Stimulated activated CD8-positive, alpha-beta memory T cell treated with anti-CD3 and anti-CD28 coated beads, Interleukin-7, amount 100 ng/mL, for 24 hours (primary cell): ENCODE data around the gene RASGEF1C.

Experiments
- DNase-seq: peaks from one replicate; pipeline ENCODE4 v3.0.0-alpha.2; 2020; ENCODE audit warnings: low read depth

Gene RASGEF1C

GRCh38 chr5:180209137-180209581 lies at the start of gene RASGEF1C:
Gene RASGEF1C (minus strand): TSS chr5:180209211. CDS start chr5:180138052, 71,159 bp downstream.
- DNase-seq = peak; percentile 40

- no peak for DNase-seq
Measured at GRCh38 chr5:180253036-180253824, 44.2 kb upstream of the RASGEF1C start.

GRCh38 chr5:180251887-180252286 lies 42.9 kb upstream of the RASGEF1C start:
- no peak for DNase-seq

GRCh38 chr5:180251141-180251540 lies 42.1 kb upstream of the RASGEF1C start:
- no peak for DNase-seq

GRCh38 chr5:180250329-180250728 lies 41.3 kb upstream of the RASGEF1C start:
- DNase-seq = no peak

- DNase-seq = no peak
Measured at GRCh38 chr5:180241600-180241999, 32.6 kb upstream of the RASGEF1C start.

GRCh38 chr5:180238631-180239030 lies 29.6 kb upstream of the RASGEF1C start:
- DNase-seq = no peak

GRCh38 chr5:180235846-180236245 lies 26.8 kb upstream of the RASGEF1C start:
- DNase-seq = no peak

- no peak for DNase-seq
Measured at GRCh38 chr5:180235077-180235476, 26.1 kb upstream of the RASGEF1C start.

GRCh38 chr5:180234271-180234670 lies 25.3 kb upstream of the RASGEF1C start:
- DNase-seq = no peak

GRCh38 chr5:180233729-180234128 lies 24.7 kb upstream of the RASGEF1C start:
- DNase-seq = no peak

GRCh38 chr5:180230017-180230416 lies 21.0 kb upstream of the RASGEF1C start:
- no peak for DNase-seq

GRCh38 chr5:180222056-180222455 lies 13.0 kb upstream of the RASGEF1C start:
- DNase-seq = no peak

GRCh38 chr5:180217797-180218196 lies 8.8 kb upstream of the RASGEF1C start:
- DNase-seq = no peak

- no peak for DNase-seq
Measured at GRCh38 chr5:180216646-180217171, 7.7 kb upstream of the RASGEF1C start.

- no peak for DNase-seq
Measured at GRCh38 chr5:180215783-180216630, 7.0 kb upstream of the RASGEF1C start.

- no peak for DNase-seq
Measured at GRCh38 chr5:180214870-180215770, 6.1 kb upstream of the RASGEF1C start.

- no peak for DNase-seq
Measured at GRCh38 chr5:180213657-180214207, 4.7 kb upstream of the RASGEF1C start.

GRCh38 chr5:180213256-180213600 lies 4.2 kb upstream of the RASGEF1C start:
- no peak for DNase-seq

GRCh38 chr5:180212363-180213255 lies 3.6 kb upstream of the RASGEF1C start:
- DNase-seq = no peak

- DNase-seq = no peak
Measured at GRCh38 chr5:180211761-180212035, 2.7 kb upstream of the RASGEF1C start.
